MM.1S (cell line): ENCODE results near the gene DENND1A.

Experiments used
- EZH2 ChIP-seq: fragments of 300-600 bp; sonication (generic); optimal IDR thresholded peaks from 2 replicates; pipeline ENCODE3; 2017; ENCODE audit warnings: low read depth, mild to moderate bottlenecking, antibody characterized with exemption, low read length, mixed read lengths
- TF ChIP-seq, protein P1 (sequence below): fragments of 300-600 bp; sonication (generic); IDR thresholded peaks from 2 replicates; pipeline ENCODE4 v1.5.1; 2016; ENCODE audit warnings: antibody characterized with exemption, low read length, mixed read lengths

GRCh38 chr9:123509646-123510045 is 420.3 kb downstream of the DENND1A start:
- TF ChIP-seq, protein P1, sequence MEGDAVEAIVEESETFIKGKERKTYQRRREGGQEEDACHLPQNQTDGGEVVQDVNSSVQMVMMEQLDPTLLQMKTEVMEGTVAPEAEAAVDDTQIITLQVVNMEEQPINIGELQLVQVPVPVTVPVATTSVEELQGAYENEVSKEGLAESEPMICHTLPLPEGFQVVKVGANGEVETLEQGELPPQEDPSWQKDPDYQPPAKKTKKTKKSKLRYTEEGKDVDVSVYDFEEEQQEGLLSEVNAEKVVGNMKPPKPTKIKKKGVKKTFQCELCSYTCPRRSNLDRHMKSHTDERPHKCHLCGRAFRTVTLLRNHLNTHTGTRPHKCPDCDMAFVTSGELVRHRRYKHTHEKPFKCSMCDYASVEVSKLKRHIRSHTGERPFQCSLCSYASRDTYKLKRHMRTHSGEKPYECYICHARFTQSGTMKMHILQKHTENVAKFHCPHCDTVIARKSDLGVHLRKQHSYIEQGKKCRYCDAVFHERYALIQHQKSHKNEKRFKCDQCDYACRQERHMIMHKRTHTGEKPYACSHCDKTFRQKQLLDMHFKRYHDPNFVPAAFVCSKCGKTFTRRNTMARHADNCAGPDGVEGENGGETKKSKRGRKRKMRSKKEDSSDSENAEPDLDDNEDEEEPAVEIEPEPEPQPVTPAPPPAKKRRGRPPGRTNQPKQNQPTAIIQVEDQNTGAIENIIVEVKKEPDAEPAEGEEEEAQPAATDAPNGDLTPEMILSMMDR = no peak
- no peak for TF ChIP-seq EZH2
